GM12878 (cell line): ENCODE results near the gene PROSER2.

ENCODE experiments used
- ASH2L ChIP-seq: fragments of 300-600, 200-600 bp; sonication (generic); IDR thresholded peaks from 2 replicates; pipeline ENCODE4 v1.6.1; 2017; ENCODE audit warnings: low read depth, mild to moderate bottlenecking, borderline replicate concordance
- CBFB ChIP-seq: IDR thresholded peaks from 2 replicates; pipeline ENCODE4 v1.6.1; 2016; ENCODE audit warnings: antibody characterized with exemption, low read depth
- CHD2 ChIP-seq: IDR thresholded peaks from 2 replicates; pipeline ENCODE4 v1.6.1; 2011; ENCODE audit warnings: low read depth, low read length, improper control_type of control experiment, borderline replicate concordance
- PML ChIP-seq: IDR thresholded peaks from 2 replicates; pipeline ENCODE4 v1.6.1; 2012; ENCODE audit warnings: low read length, inconsistent platforms
- POLR2AphosphoS2 ChIP-seq: IDR thresholded peaks from 2 replicates; pipeline ENCODE4 v1.6.1; 2011; ENCODE audit warnings: low read depth, mild to moderate bottlenecking, low read length, improper control_type of control experiment, moderate library complexity
- TF ChIP-seq, protein P1 (sequence below): IDR thresholded peaks from 2 replicates; pipeline ENCODE4 v1.6.1; 2011; ENCODE audit warnings: low read depth, low read length, improper control_type of control experiment, borderline replicate concordance
- TF ChIP-seq, protein P2 (sequence below), 3 experiments: IDR thresholded peaks in 2 of 3; conservative IDR thresholded peaks in 1 of 3; 2 replicates each; pipeline ENCODE4 v1.5.1; 2011; ENCODE audit warnings: low read depth in 3 of 3, low read length in 3 of 3, mild to moderate bottlenecking in 3 of 3, control low read depth in 2 of 3, moderate library complexity in 2 of 3, inconsistent platforms in 1 of 3, mixed read lengths in 1 of 3; ENCODE audit not compliant: control insufficient read depth in 2 of 3, insufficient read depth in 1 of 3; ENCODE audit errors: extremely low read depth in 1 of 3

DNA sequence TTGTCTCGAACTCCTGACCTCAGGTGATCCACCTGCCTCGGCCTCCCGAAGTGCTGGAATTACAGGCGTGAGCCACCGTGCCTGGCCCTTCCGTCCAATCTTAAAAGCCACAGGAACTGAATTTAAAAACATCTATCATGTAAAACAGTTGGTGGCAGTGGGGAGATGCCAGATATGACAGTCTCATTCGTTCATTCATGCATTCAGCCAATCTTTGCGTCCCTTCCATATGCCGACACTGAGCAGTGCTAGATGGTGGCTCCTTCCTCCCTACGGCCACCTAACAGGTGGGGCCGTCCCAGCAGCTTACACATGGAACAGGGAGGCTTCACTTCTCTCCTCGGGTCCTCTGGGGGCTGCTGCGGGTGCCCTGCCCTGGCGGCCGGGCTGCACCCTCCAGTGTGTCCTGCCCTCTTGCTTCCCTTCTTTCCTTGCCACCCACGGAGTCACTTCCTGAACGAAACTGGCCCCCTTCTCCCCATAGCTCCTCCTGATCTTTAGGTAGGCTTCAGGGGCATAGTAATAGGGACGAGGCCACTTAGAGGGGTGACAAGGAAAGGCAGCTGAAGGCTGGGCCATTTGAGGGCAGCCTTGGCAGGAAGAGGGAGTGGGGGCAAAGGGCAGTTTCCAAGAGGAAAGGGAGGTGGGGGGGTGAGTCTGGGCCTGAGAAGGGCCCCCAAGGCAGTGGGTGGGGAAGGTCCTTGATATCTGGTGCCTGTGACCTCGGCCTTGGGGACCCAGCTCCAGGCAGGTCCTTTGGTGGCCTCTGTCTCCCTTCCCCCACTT, 53.8 kb downstream of the PROSER2 start:
- TF ChIP-seq CHD2 (no peak), POLR2AphosphoS2 (no peak), PML (no peak), CBFB (no peak), ASH2L (no peak)
- TF ChIP-seq, protein P1, sequence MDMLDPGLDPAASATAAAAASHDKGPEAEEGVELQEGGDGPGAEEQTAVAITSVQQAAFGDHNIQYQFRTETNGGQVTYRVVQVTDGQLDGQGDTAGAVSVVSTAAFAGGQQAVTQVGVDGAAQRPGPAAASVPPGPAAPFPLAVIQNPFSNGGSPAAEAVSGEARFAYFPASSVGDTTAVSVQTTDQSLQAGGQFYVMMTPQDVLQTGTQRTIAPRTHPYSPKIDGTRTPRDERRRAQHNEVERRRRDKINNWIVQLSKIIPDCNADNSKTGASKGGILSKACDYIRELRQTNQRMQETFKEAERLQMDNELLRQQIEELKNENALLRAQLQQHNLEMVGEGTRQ: no peak
- TF ChIP-seq, protein P2, sequence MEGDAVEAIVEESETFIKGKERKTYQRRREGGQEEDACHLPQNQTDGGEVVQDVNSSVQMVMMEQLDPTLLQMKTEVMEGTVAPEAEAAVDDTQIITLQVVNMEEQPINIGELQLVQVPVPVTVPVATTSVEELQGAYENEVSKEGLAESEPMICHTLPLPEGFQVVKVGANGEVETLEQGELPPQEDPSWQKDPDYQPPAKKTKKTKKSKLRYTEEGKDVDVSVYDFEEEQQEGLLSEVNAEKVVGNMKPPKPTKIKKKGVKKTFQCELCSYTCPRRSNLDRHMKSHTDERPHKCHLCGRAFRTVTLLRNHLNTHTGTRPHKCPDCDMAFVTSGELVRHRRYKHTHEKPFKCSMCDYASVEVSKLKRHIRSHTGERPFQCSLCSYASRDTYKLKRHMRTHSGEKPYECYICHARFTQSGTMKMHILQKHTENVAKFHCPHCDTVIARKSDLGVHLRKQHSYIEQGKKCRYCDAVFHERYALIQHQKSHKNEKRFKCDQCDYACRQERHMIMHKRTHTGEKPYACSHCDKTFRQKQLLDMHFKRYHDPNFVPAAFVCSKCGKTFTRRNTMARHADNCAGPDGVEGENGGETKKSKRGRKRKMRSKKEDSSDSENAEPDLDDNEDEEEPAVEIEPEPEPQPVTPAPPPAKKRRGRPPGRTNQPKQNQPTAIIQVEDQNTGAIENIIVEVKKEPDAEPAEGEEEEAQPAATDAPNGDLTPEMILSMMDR (IDR thresholded peaks at IDR 0.05 in 2 of 3, conservative IDR thresholded peaks at IDR 0.05 in 1 of 3; ENCODE audit: control insufficient read depth in 2 of 3, extremely low read depth in 1 of 3, insufficient read depth in 1 of 3, low read depth in 3 of 3, low read length in 3 of 3): no peak
